SK-N-SH (cell line): ENCODE data around the gene RRN3. TPM values are rescaled to one million over a fixed set of nuclear protein-coding genes. Genes with fewer than 3 reads are reported as not detected.
"Not testable (repeated sequence)": the region's sequence is repeated elsewhere in the genome, so short reads cannot be mapped to it uniquely, and the experiment has no call there.

Experiments used
- CTCF ChIA-PET: fragments of 300-600, 350-600 bp; formaldehyde crosslinking; extraction: SDS; loops from one replicate; lab custom pipeline; 2021; lab: Yijun Ruan, JAX
- POLR2A ChIA-PET: fragments of 350-600 bp; sonication (Branson Sonifier 250); formaldehyde crosslinking; extraction: SDS; loops from one replicate; lab custom pipeline; 2020; ENCODE audit warnings: antibody characterized with exemption, inconsistent platforms; lab: Yijun Ruan, JAX
- DNase-seq: peaks from one replicate; pipeline ENCODE4 v3.0.0; 2012
- H2AFZ ChIP-seq: fragments of 200-600 bp; sonication (generic); 2 replicates; pipeline ENCODE4 v1.8.1; 2016; ENCODE audit warnings: antibody characterized with exemption, mild to moderate bottlenecking, low read depth
- H3F3A ChIP-seq: fragments of 200-600 bp; sonication (generic); replicated peaks from 2 replicates; pipeline ENCODE3; 2016; ENCODE audit warnings: antibody characterized with exemption, mild to moderate bottlenecking; ENCODE audit not compliant: insufficient read depth
- H3K27ac ChIP-seq, 2 experiments: fragments of 200-500 bp in 1 of 2; fragments of 200-600 bp in 1 of 2; sonication (Bioruptor generic) in 1 of 2; sonication (generic), shearing (Covaris generic) in 1 of 2; 2 replicates each; pipeline versions ENCODE4 v1.5.1 to v1.6.1; 2014 to 2016; ENCODE audit warnings: low read depth in 2 of 2, inconsistent platforms in 1 of 2, low read length in 1 of 2, mild to moderate bottlenecking in 1 of 2, mixed read lengths in 1 of 2
- H3K27me3 ChIP-seq: fragments of 200-600 bp; sonication (generic), shearing (Covaris generic); 2 replicates; pipeline ENCODE4 v1.6.1; 2016; ENCODE audit warnings: mixed run types; ENCODE audit not compliant: insufficient read depth
- H3K36me3 ChIP-seq, 2 experiments: fragments of 200-500 bp in 1 of 2; fragments of 200-600 bp in 1 of 2; sonication (Bioruptor generic) in 1 of 2; sonication (generic) in 1 of 2; replicated peaks in 1 of 2; 2 replicates each; pipeline versions ENCODE3 to v1.5.1; 2014 to 2016; ENCODE audit warnings: low read length in 1 of 2, mild to moderate bottlenecking in 1 of 2; ENCODE audit not compliant: insufficient read depth in 2 of 2, control insufficient read depth in 1 of 2
- H3K4me1 ChIP-seq, 2 experiments: fragments of 200-500 bp in 1 of 2; fragments of 200-600 bp in 1 of 2; sonication (Bioruptor generic) in 1 of 2; sonication (generic), shearing (Covaris generic) in 1 of 2; 2 replicates each; pipeline versions ENCODE4 v1.5.1 to v1.6.1; 2014 to 2016; ENCODE audit warnings: low read depth in 1 of 2, low read length in 1 of 2, mixed run types in 1 of 2; ENCODE audit not compliant: insufficient read depth in 2 of 2, control insufficient read depth in 1 of 2
- H3K4me2 ChIP-seq: fragments of 200-600 bp; sonication (generic), shearing (Covaris generic); 2 replicates; pipeline ENCODE4 v1.6.1; 2017; ENCODE audit warnings: mixed run types
- H3K4me3 ChIP-seq, 2 experiments: fragments of 200-500 bp in 1 of 2; fragments of 200-600 bp in 1 of 2; sonication (Bioruptor generic) in 1 of 2; sonication (generic), shearing (Covaris generic) in 1 of 2; 2 replicates each; pipeline versions ENCODE4 v1.5.1 to v1.8.1; 2014 to 2016; ENCODE audit warnings: low read depth in 2 of 2, inconsistent platforms in 1 of 2, low read length in 1 of 2, mild to moderate bottlenecking in 1 of 2, mixed read lengths in 1 of 2, moderate library complexity in 1 of 2
- H3K79me2 ChIP-seq: fragments of 200-600 bp; sonication (generic); 2 replicates; pipeline ENCODE4 v1.8.1; 2017; ENCODE audit warnings: mild to moderate bottlenecking; ENCODE audit not compliant: insufficient read depth
- H3K9ac ChIP-seq: fragments of 200-600 bp; sonication (generic); 2 replicates; pipeline ENCODE4 v1.6.1; 2017; ENCODE audit warnings: mixed run types
- H3K9me2 ChIP-seq: fragments of 200-600 bp; sonication (generic); 2 replicates; pipeline ENCODE4 v1.6.1; 2017; ENCODE audit warnings: mixed run types
- H3K9me3 ChIP-seq: fragments of 200-600 bp; sonication (generic); 2 replicates; pipeline ENCODE4 v1.6.1; 2017; ENCODE audit warnings: mixed run types, mild to moderate bottlenecking, moderate library complexity
- H4K20me1 ChIP-seq: fragments of 200-600 bp; sonication (generic); 2 replicates; pipeline ENCODE4 v1.6.1; 2017; ENCODE audit warnings: mild to moderate bottlenecking, mixed run types; ENCODE audit not compliant: insufficient read depth
- WGBS: methylation state at CpG from one replicate; pipeline ENCODE4 v1.1.6; 2017; ENCODE audit warnings: low lambda C conversion rate; 5-methylcytosine and 5-hydroxymethylcytosine counted together
- polyA plus RNA-seq, 3 experiments: library from polyadenylated mRNA; depleted of rRNA; stranded (reverse); fragments of >200 nt; gene quantifications; 2 replicates each; pipeline ENCODE4 v1.2.3, GENCODE V29; 2012

Gene RRN3
- polyA plus RNA-seq, 1 of the 3 experiments (the other 2 are of a cell fraction), result 21.3 TPM

DNA sequence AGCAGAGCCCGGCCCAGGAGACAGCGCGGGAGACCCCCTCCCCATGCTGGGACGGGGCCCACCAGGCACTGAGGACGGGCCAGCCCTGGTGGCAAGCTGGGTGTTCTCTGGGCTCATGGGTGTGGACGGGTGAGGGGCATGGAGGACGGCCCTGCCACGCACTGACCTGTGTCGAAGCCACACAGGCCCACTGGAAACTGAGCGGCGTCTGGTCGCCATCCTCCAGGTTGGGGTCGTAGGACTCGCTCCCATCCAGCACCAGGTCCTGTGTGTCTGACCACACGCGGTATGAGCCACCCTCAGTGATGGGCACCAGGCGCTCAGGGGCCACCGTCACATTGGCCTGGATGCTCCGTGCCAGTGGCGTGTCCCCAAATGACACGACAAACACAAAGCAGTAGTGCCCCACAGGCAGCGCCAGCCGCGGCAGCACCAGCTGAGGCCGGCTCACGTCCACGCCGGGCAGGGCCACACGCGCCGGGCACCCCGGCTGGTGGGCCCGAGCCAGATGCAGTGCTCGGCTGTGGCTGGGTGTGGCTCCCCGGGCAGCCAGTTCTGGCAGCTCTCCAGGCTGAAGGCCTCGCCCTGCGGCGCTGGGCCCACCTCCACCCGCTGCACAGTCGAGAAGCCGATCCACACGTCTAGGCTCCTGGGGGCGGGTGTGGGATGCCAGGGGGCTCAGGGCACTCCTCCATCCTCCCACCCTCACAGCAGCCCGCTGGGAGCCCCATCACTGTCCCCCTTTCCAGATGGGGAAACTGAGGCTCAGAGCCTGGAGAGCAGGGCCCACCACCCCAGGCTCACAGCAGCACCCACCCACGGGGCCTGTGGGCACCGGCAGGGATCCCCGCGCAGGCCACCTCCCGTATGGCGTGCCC is 41.6 kb upstream of the RRN3 start:
- WGBS, result 98% methylated on average over 8 of the region's 50 CpGs

DNA sequence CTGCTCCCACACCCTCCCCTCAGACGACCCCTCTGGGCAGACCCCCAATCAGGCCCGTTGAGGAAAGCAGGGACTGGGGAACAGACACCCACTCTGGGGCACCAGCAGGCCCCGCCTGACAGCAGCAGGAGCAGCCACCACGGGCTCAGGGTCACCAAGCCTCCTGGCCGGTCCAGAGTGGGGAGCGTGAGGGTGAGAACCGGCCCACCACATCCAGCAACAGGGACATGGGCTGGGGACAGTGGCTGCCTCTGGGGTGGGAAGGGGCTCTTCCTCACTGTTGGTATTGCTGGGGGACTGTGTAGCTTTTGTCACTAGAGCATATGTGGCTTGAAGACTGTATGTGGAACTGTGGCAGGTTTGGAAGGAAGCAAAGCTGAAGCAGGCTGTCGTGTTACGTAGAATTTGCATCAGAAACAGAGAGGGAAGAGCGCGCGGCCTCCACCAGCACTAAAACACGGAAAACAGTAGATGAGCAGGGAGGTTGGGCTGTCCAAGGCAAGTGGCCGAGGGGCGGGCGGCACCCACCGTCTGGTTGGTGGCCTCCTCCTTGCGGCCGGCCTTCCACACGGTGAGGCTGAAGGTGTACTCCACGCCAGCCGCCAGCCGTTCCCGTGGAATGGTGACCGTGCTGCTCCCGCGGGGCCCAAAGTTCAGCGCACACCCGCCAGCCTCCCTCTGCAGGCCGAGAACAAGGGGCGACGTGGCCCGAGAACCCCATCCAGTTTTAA is 40.8 kb upstream of the RRN3 start:
- H3K9ac ChIP-seq, H3K79me2 ChIP-seq, H2AFZ ChIP-seq, H3F3A ChIP-seq, CTCF ChIA-PET, H3K4me1 ChIP-seq, H3K9me2 ChIP-seq, H3K36me3 ChIP-seq, H3K27me3 ChIP-seq, H3K27ac ChIP-seq, H3K4me2 ChIP-seq, H3K9me3 ChIP-seq, DNase-seq, POLR2A ChIA-PET, H4K20me1 ChIP-seq, H3K4me3 ChIP-seq: not testable (repeated sequence)
- WGBS, result 96% methylated on average over 6 of the region's 33 CpGs

More for the DNA sequence above, 41.6 kb upstream of the RRN3 start:
- POLR2A ChIA-PET, H3K9ac ChIP-seq, H3K4me1 ChIP-seq, H3K9me3 ChIP-seq, H3K9me2 ChIP-seq, H3K4me2 ChIP-seq, H4K20me1 ChIP-seq, H3K27me3 ChIP-seq, H3F3A ChIP-seq, H3K36me3 ChIP-seq, CTCF ChIA-PET, H3K4me3 ChIP-seq, H2AFZ ChIP-seq, DNase-seq, H3K27ac ChIP-seq: not testable (repeated sequence)
- H3K79me2 ChIP-seq, result peaks cover 10% of the 10 kb centered on the region; the same call in 1 of the 2 replicates

DNA sequence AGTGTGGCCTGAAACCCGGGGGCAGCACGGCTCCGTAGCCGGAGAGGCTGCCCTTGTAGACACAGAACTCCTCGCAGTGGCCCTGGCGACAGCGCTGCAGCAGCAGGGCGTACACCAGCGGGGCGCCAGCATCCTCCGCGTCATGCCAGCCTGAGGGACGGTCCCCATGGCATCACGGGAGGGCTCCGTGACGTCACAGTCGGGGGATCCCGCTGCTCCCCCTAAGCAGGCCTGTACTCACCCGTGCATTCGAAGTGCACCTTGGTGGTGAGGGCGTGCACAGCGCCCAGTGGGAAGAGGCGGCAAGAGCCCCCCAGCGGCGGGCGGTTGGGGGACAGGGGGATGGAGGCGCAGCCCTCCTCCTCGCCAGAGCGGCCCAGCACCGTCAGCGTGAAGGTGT is 39.5 kb upstream of the RRN3 start:
- no CpG with 5 or more reads among the region's 31 CpGs for WGBS
- H3K27ac ChIP-seq, CTCF ChIA-PET: not testable (repeated sequence)

DNA sequence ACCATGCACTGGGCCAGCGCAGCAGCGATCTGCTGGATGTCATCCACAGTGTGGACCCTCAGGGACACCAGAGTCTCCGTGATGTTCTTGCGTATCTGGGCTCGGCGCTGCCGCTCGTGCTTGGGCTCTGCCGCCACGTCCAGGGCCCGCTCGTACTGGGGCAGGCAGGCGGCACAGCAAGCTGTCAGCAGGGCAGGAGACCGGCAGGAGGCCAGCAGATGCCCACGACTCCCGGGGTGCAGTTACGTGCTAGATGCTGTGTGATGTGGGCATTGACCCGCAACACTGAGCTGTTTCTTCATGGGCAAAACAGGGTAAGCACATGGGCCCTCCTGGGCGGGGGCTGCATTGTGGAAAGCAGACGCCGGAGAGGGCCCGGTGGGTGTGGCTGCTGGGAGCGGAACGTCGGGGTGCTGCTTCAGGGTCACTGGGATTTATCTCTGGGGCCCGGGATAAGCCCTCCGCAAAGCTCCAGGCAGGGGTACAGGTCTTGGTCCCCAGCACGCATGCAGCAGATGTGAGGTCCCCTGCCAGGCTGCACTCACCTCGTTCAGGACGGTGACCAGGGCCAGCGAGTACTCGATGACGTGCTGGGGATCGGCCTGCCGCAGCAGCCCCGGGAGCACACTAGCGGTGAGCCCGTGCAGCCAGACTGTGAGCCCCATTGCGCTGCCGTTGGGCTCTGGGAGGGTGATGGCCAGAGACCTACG is 38.8 kb upstream of the RRN3 start:
- POLR2A ChIA-PET, CTCF ChIA-PET, H3K4me1 ChIP-seq, H3K36me3 ChIP-seq, H3K27me3 ChIP-seq, H3K79me2 ChIP-seq, H3K9me3 ChIP-seq, H2AFZ ChIP-seq, DNase-seq, H3K27ac ChIP-seq, H4K20me1 ChIP-seq, H3K9ac ChIP-seq, H3F3A ChIP-seq, H3K9me2 ChIP-seq, H3K4me2 ChIP-seq, H3K4me3 ChIP-seq: not testable (repeated sequence)
- 93% methylated on average over 18 of the region's 41 CpGs for WGBS

More for the DNA sequence above, 39.5 kb upstream of the RRN3 start:
- H3F3A ChIP-seq, H3K9ac ChIP-seq, H3K9me2 ChIP-seq, H3K4me3 ChIP-seq, H3K4me1 ChIP-seq, POLR2A ChIA-PET, H3K36me3 ChIP-seq, H2AFZ ChIP-seq, H3K9me3 ChIP-seq, H3K27me3 ChIP-seq, H3K79me2 ChIP-seq, DNase-seq, H3K4me2 ChIP-seq, H4K20me1 ChIP-seq: not testable (repeated sequence)

DNA sequence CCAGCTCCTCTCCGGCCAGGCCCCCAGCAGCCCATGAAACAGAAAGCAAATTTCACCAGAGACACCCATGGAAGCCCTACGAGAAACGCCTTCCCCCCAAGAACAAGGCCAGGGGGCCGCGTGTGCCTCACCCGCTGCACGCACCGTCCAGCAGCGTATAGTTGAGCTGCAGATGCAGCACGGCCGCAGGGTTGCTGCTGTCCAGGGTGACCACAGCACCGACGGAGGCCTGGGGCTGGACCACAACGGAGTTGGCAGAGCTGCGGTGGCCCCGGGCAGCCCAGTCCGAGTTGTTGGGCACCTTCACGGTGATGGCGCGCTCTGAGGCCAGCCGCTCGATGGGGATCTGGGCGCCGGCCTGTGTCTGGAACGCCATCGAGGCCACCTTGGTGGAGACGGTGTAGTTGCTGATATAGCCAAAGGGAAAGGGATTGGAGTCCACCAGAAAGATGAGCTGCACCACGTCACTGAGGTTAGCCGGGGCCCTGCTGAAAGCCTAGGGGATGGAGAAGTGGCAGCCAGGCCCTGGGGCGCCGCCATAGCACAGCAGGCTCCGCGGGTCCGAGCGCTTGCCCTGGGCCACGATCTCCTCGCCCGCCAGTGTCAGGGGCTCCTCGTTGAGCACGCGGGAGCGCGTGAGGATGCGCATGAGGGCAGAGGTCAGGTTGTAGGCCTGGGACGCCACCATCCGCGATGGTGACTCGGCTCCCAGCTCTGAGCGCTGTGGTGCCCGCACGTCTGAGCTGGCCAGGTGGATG is 37.0 kb upstream of the RRN3 start:
- H3K4me2 ChIP-seq, H3K9me3 ChIP-seq, H3K4me3 ChIP-seq, CTCF ChIA-PET, H3K9me2 ChIP-seq, H3K27ac ChIP-seq, H3K27me3 ChIP-seq, POLR2A ChIA-PET, H3K9ac ChIP-seq, H4K20me1 ChIP-seq, H3F3A ChIP-seq, H2AFZ ChIP-seq, H3K79me2 ChIP-seq, H3K36me3 ChIP-seq, H3K4me1 ChIP-seq, DNase-seq: not testable (repeated sequence)
- WGBS, result 97% methylated on average over 13 of the region's 51 CpGs
